Measurements from ENCODE around the gene CUX1. TPM values are rescaled to one million over a fixed set of nuclear protein-coding genes. Genes with fewer than 3 reads are reported as not detected.

CUX1 gene
- total RNA-seq, 1 donor from 2014 or later = 50.6 TPM

GRCh38 chr7:101778026-101778580 lies 39.3 kb upstream of the CUX1 start:
- H3K9me3 ChIP-seq (ENCODE audit: insufficient read depth, low read depth, low read length) = no peaks in the 10 kb centered on the region
- no peaks in the 10 kb centered on the region for H3K4me1 ChIP-seq (ENCODE audit: insufficient read depth, low read length)
- peaks cover 3% of the 10 kb centered on the region for H3K36me3 Mint-ChIP-seq (ENCODE audit: low read depth, unreplicated experiment)

GRCh38 chr7:101779267-101779666 lies 38.2 kb upstream of the CUX1 start:
- FAIRE-seq (no peak), DNase-seq (ENCODE audit: low read depth) (peak; percentile 3)
- Histone ChIP-seq H3K9ac (ENCODE audit: low read length) (no peak overlapping the region), H3K27me3 (ENCODE audit: insufficient read depth, low read length) (peaks cover 23% of the 10 kb centered on the region), H2AFZ (ENCODE audit: low read depth, low read length) (no peak overlapping the region), H3K4me3 (ENCODE audit: insufficient read depth, low read depth, low read length) (no peak overlapping the region), H4K20me1 (ENCODE audit: insufficient read depth, low read length) (no peaks in the 10 kb centered on the region), H3K36me3 (ENCODE audit: insufficient read depth, low read length) (no peaks in the 10 kb centered on the region), H3K27ac (ENCODE audit: low read depth, low read length) (no peak overlapping the region), H3K4me1 (ENCODE audit: insufficient read depth, low read length) (no peaks in the 10 kb centered on the region), H3K4me2 (ENCODE audit: low read length) (no peak overlapping the region), H3K79me2 (ENCODE audit: insufficient read depth, low read length) (no peaks in the 10 kb centered on the region), H3K9me3 (ENCODE audit: insufficient read depth, low read depth, low read length) (no peaks in the 10 kb centered on the region)
- H3K27me3 Mint-ChIP-seq (ENCODE audit: low read depth, unreplicated experiment) = peaks cover 51% of the 10 kb centered on the region
- TF ChIP-seq, protein P1, sequence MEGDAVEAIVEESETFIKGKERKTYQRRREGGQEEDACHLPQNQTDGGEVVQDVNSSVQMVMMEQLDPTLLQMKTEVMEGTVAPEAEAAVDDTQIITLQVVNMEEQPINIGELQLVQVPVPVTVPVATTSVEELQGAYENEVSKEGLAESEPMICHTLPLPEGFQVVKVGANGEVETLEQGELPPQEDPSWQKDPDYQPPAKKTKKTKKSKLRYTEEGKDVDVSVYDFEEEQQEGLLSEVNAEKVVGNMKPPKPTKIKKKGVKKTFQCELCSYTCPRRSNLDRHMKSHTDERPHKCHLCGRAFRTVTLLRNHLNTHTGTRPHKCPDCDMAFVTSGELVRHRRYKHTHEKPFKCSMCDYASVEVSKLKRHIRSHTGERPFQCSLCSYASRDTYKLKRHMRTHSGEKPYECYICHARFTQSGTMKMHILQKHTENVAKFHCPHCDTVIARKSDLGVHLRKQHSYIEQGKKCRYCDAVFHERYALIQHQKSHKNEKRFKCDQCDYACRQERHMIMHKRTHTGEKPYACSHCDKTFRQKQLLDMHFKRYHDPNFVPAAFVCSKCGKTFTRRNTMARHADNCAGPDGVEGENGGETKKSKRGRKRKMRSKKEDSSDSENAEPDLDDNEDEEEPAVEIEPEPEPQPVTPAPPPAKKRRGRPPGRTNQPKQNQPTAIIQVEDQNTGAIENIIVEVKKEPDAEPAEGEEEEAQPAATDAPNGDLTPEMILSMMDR (IDR thresholded peaks at IDR 0.05; ENCODE audit: insufficient read depth, low read depth, low read length) = no peak
- no peak for TF ChIP-seq EZH2 (IDR thresholded peaks at IDR 0.05; ENCODE audit: insufficient read depth, low read length)
- H3K4me3 Mint-ChIP-seq (ENCODE audit: unreplicated experiment) = no peak overlapping the region
- H3K27ac Mint-ChIP-seq (ENCODE audit: unreplicated experiment) = no peak overlapping the region
- peaks cover under 1% of the 10 kb centered on the region for H3K4me1 Mint-ChIP-seq (ENCODE audit: low read depth, unreplicated experiment)
- peaks cover 3% of the 10 kb centered on the region for H3K36me3 Mint-ChIP-seq (ENCODE audit: low read depth, unreplicated experiment)
- no peaks in the 10 kb centered on the region for H3K9me3 Mint-ChIP-seq (ENCODE audit: unreplicated experiment)

More at GRCh38 chr7:101778026-101778580, 39.3 kb upstream of the CUX1 start:
- Mint-ChIP-seq H3K4me3 (ENCODE audit: unreplicated experiment) (no peak overlapping the region), H3K4me1 (ENCODE audit: low read depth, unreplicated experiment) (no peaks in the 10 kb centered on the region), H3K27ac (ENCODE audit: unreplicated experiment) (no peak overlapping the region), H3K27me3 (ENCODE audit: low read depth, unreplicated experiment) (peaks cover 42% of the 10 kb centered on the region), H3K9me3 (ENCODE audit: unreplicated experiment) (no peaks in the 10 kb centered on the region)
- H3K4me3 ChIP-seq (ENCODE audit: insufficient read depth, low read depth, low read length) = no peak overlapping the region
- TF ChIP-seq, protein P1 (IDR thresholded peaks at IDR 0.05; ENCODE audit: insufficient read depth, low read depth, low read length) = no peak
- no peak for TF ChIP-seq EZH2 (IDR thresholded peaks at IDR 0.05; ENCODE audit: insufficient read depth, low read length)
- DNase-seq (ENCODE audit: low read depth) = no peak
- H3K27me3 ChIP-seq (ENCODE audit: insufficient read depth, low read length) = peaks cover 14% of the 10 kb centered on the region
- H3K27ac ChIP-seq (ENCODE audit: low read depth, low read length) = no peak overlapping the region
- no peaks in the 10 kb centered on the region for H3K36me3 ChIP-seq (ENCODE audit: insufficient read depth, low read length)
- no peak for FAIRE-seq
- no peak overlapping the region for H2AFZ ChIP-seq (ENCODE audit: low read depth, low read length)
- no peak overlapping the region for H3K9ac ChIP-seq (ENCODE audit: low read length)
- H4K20me1 ChIP-seq (ENCODE audit: insufficient read depth, low read length) = no peaks in the 10 kb centered on the region
- H3K79me2 ChIP-seq (ENCODE audit: insufficient read depth, low read length) = no peaks in the 10 kb centered on the region
- H3K4me2 ChIP-seq (ENCODE audit: low read length) = no peak overlapping the region

GRCh38 chr7:101780281-101780680 lies 37.1 kb upstream of the CUX1 start:
- Histone ChIP-seq H3K27me3 (ENCODE audit: insufficient read depth, low read length) (peaks cover 21% of the 10 kb centered on the region), H3K4me3 (ENCODE audit: insufficient read depth, low read depth, low read length) (no peak overlapping the region), H3K4me2 (ENCODE audit: low read length) (no peak overlapping the region), H3K9me3 (ENCODE audit: insufficient read depth, low read depth, low read length) (no peaks in the 10 kb centered on the region), H3K9ac (ENCODE audit: low read length) (no peak overlapping the region), H3K36me3 (ENCODE audit: insufficient read depth, low read length) (no peaks in the 10 kb centered on the region), H3K4me1 (ENCODE audit: insufficient read depth, low read length) (no peaks in the 10 kb centered on the region), H4K20me1 (ENCODE audit: insufficient read depth, low read length) (no peaks in the 10 kb centered on the region), H3K79me2 (ENCODE audit: insufficient read depth, low read length) (no peaks in the 10 kb centered on the region), H2AFZ (ENCODE audit: low read depth, low read length) (no peak overlapping the region), H3K27ac (ENCODE audit: low read depth, low read length) (no peak overlapping the region)
- no peaks in the 10 kb centered on the region for H3K9me3 Mint-ChIP-seq (ENCODE audit: unreplicated experiment)
- H3K27me3 Mint-ChIP-seq (ENCODE audit: low read depth, unreplicated experiment) = peaks cover 57% of the 10 kb centered on the region
- H3K27ac Mint-ChIP-seq (ENCODE audit: unreplicated experiment) = no peak overlapping the region
- peaks cover 3% of the 10 kb centered on the region for H3K36me3 Mint-ChIP-seq (ENCODE audit: low read depth, unreplicated experiment)
- H3K4me1 Mint-ChIP-seq (ENCODE audit: low read depth, unreplicated experiment) = peaks cover 3% of the 10 kb centered on the region
- TF ChIP-seq, protein P1 (IDR thresholded peaks at IDR 0.05; ENCODE audit: insufficient read depth, low read depth, low read length) = no peak
- TF ChIP-seq EZH2 (IDR thresholded peaks at IDR 0.05; ENCODE audit: insufficient read depth, low read length) = no peak
- H3K4me3 Mint-ChIP-seq (ENCODE audit: unreplicated experiment) = no peak overlapping the region
- DNase-seq (ENCODE audit: low read depth) (no peak), FAIRE-seq (no peak)

Data from astrocyte (in vitro differentiated cells and primary cell).